ENCODE results near the gene PARD3B.

DNA sequence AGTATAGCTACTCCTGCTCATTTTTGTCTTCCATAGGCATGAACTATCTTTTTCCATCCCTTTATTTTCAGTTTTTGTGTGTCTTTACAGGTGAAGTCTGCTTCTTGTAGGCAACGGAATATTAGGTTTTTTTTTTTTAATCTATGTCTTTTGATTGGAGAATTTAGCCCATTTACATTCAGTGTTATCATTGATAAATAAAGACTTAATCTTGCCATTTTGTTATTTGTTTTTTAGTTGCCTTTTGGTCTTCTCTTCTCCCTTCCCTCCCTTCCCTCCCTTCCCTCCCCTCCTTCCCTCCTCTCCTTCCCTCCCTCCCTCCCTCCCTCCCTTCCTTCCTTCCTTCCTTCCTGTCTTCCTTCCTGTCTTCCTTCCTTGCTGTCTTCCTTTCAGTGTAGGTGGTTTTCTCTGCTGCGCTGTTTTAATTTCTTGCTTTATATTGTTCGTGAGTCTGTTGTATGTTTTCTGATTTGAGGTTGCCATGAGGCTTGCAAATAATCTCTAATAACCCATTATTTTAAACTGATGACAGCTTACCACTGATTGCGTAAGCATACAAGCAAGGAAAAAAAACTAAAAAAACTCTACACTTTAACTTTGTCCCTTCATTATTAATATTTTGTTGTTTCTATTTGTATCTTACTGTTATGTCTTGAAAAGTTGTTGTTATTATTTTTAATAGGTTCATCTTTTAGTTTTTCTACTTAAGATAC lies 353.8 kb downstream of the PARD3B start:
- TF ChIP-seq, protein P1, sequence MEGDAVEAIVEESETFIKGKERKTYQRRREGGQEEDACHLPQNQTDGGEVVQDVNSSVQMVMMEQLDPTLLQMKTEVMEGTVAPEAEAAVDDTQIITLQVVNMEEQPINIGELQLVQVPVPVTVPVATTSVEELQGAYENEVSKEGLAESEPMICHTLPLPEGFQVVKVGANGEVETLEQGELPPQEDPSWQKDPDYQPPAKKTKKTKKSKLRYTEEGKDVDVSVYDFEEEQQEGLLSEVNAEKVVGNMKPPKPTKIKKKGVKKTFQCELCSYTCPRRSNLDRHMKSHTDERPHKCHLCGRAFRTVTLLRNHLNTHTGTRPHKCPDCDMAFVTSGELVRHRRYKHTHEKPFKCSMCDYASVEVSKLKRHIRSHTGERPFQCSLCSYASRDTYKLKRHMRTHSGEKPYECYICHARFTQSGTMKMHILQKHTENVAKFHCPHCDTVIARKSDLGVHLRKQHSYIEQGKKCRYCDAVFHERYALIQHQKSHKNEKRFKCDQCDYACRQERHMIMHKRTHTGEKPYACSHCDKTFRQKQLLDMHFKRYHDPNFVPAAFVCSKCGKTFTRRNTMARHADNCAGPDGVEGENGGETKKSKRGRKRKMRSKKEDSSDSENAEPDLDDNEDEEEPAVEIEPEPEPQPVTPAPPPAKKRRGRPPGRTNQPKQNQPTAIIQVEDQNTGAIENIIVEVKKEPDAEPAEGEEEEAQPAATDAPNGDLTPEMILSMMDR (IDR thresholded peaks at IDR 0.05), result no peak
- TF ChIP-seq POLR2A (IDR thresholded peaks at IDR 0.05), result no peak

All from lower leg skin (tissue), 3 donors.